B cell (primary cell): ENCODE measurements around the gene PLCE1. TPM values are rescaled to one million over a fixed set of nuclear protein-coding genes. Genes with fewer than 3 reads are reported as not detected.

Experiments
- ATAC-seq: fragments of 200-7000 bp; cut with Tn5 transposase; one replicate; pipeline ENCODE4 v1.10.0; 2021; ENCODE audit warnings: low read depth, mild to moderate bottlenecking, moderate number of reproducible peaks, moderate library complexity
- CTCF ChIA-PET: fragments of 350-600 bp; sonication (Branson Sonifier 250); formaldehyde crosslinking; loops from one replicate; lab custom pipeline; 2021; ENCODE audit warnings: antibody characterized with exemption, inconsistent platforms; lab: Charles Lee
- POLR2A ChIA-PET: fragments of 350-600 bp; sonication (Branson Sonifier 250); formaldehyde crosslinking; loops from one replicate; lab custom pipeline; 2021; ENCODE audit warnings: antibody characterized with exemption; lab: Charles Lee
- DNase-seq: peaks from one replicate; pipeline ENCODE4 v3.0.0; 2013
- H2AFZ ChIP-seq: 2 replicates; pipeline ENCODE4 v1.6.1; 2012; ENCODE audit warnings: mild to moderate bottlenecking, low read depth, low read length; ENCODE audit not compliant: insufficient read depth, poor library complexity, severe bottlenecking
- H3K27ac ChIP-seq, 2 donors: 1 replicate in 1 of 2; 2 replicates in 1 of 2; pipeline ENCODE4 v1.5.1; 2012 to 2013; ENCODE audit warnings: low read length in 2 of 2, mild to moderate bottlenecking in 2 of 2, moderate library complexity in 1 of 2
- H3K27me3 ChIP-seq, 4 experiments: fragments of 200-600 bp in 1 of 4; sonication (generic) in 1 of 4; replicated peaks in 1 of 4; 1 replicate in 2 of 4; 2 replicates in 2 of 4; pipeline versions ENCODE4 v1.6.1 to v1.7.0; 2013 to 2016; ENCODE audit warnings: low read length in 3 of 4, mild to moderate bottlenecking in 2 of 4, mixed read lengths in 1 of 4, moderate library complexity in 1 of 4; ENCODE audit not compliant: insufficient read depth in 4 of 4, control insufficient read depth in 3 of 4; ENCODE audit errors: control extremely low read depth in 1 of 4
- H3K36me3 ChIP-seq, 2 experiments: replicated peaks in 1 of 2; 1 replicate in 1 of 2; 2 replicates in 1 of 2; pipeline versions ENCODE4 v1.6.1 to v1.7.1; 2013; ENCODE audit warnings: low read length in 1 of 2; ENCODE audit not compliant: insufficient read depth in 2 of 2, control insufficient read depth in 1 of 2; ENCODE audit errors: control extremely low read depth in 1 of 2, extremely low read depth in 1 of 2
- H3K4me1 ChIP-seq, 2 donors: fragments of 200-600 bp in 1 of 2; sonication (generic) in 1 of 2; 1 replicate in 1 of 2; 2 replicates in 1 of 2; pipeline versions ENCODE4 v1.5.1 to v1.6.1; 2013 to 2017; ENCODE audit warnings: low read length in 2 of 2; ENCODE audit not compliant: control insufficient read depth in 2 of 2, insufficient read depth in 2 of 2
- H3K4me2 ChIP-seq: replicated peaks from 2 replicates; pipeline ENCODE3; 2012; ENCODE audit warnings: mild to moderate bottlenecking, low read depth, low read length; ENCODE audit not compliant: poor library complexity, severe bottlenecking
- H3K4me3 ChIP-seq, 5 experiments: fragments of 200-600 bp in 1 of 5; sonication (generic) in 1 of 5; 1 replicate in 3 of 5; 2 replicates in 2 of 5; pipeline versions ENCODE4 v1.5.1 to v1.7.0; 2011 to 2016; ENCODE audit warnings: low read length in 4 of 5, mild to moderate bottlenecking in 4 of 5, low read depth in 2 of 5, control low read depth in 1 of 5, moderate library complexity in 1 of 5; ENCODE audit not compliant: insufficient read depth in 1 of 5; ENCODE audit errors: control extremely low read depth in 1 of 5, extremely low read depth in 1 of 5
- H3K79me2 ChIP-seq: fragments of 200-600 bp; sonication (generic); one replicate; pipeline ENCODE4 v1.6.0; 2016; ENCODE audit warnings: low read length; ENCODE audit not compliant: control insufficient read depth, insufficient read depth
- H3K9ac ChIP-seq: fragments of 200-600 bp; sonication (generic); 2 replicates; pipeline ENCODE4 v1.6.1; 2017; ENCODE audit warnings: mild to moderate bottlenecking, low read length, moderate library complexity
- H3K9me3 ChIP-seq, 3 donors: one replicate each; pipeline versions ENCODE4 v1.6.1 to v1.7.1; 2013; ENCODE audit warnings: low read length in 2 of 3; ENCODE audit not compliant: control insufficient read depth in 2 of 3, insufficient read depth in 1 of 3; ENCODE audit errors: control extremely low read depth in 1 of 3
- H4K20me1 ChIP-seq: 2 replicates; pipeline ENCODE4 v1.6.0; 2012; ENCODE audit warnings: mild to moderate bottlenecking, low read length; ENCODE audit not compliant: insufficient read depth, control insufficient read depth, poor library complexity, severe bottlenecking
- H3K27ac Mint-ChIP-seq: one replicate; pipeline ENCODE4 v1.8.0; 2021; ENCODE audit warnings: mixed read lengths
- H3K27me3 Mint-ChIP-seq: one replicate; pipeline ENCODE4 v1.8.0; 2021; ENCODE audit warnings: mixed read lengths
- H3K4me1 Mint-ChIP-seq: one replicate; pipeline ENCODE4 v1.8.0; 2021; ENCODE audit warnings: mixed read lengths
- H3K4me3 Mint-ChIP-seq: one replicate; pipeline ENCODE4 v1.8.0; 2021; ENCODE audit warnings: mixed read lengths
- H3K9me3 Mint-ChIP-seq: one replicate; pipeline ENCODE4 v1.8.0; 2022; ENCODE audit warnings: mixed read lengths; ENCODE audit not compliant: insufficient read depth
- EZH2 ChIP-seq: IDR thresholded peaks from 2 replicates; pipeline ENCODE4 v1.6.1; 2012; ENCODE audit warnings: borderline replicate concordance, low read depth, mild to moderate bottlenecking, moderate library complexity, low read length; ENCODE audit not compliant: insufficient read depth, poor library complexity, severe bottlenecking
- WGBS: methylation state at CpG from one replicate; pipeline ENCODE4 v1.1.5; 2013; ENCODE audit warnings: missing lambda C conversion rate; ENCODE audit not compliant: insufficient coverage; 5-methylcytosine and 5-hydroxymethylcytosine counted together
- intact Hi-C: fragments of 100-400 bp; cut with micrococcal nuclease; formaldehyde crosslinking; loops from one replicate; pipeline ENCODE4 v1.10.0; 2022
- polyA plus RNA-seq: library from polyadenylated mRNA; depleted of rRNA; stranded (reverse); fragments of >200 nt; gene quantifications from 2 replicates; pipeline ENCODE4 v1.2.3, GENCODE V29; 2012
- total RNA-seq, 2 donors: library from RNA; stranded (reverse); fragments of 120-200 nt in 1 of 2; gene quantifications; 1 replicate in 1 of 2; 2 replicates in 1 of 2; pipeline versions ENCODE4 v1.2.3 to v1.2.4, GENCODE V29; 2013 to 2022
- TF ChIP-seq, protein P1 (sequence below): fragments of 200-600 bp; IDR thresholded peaks from one replicate; pipeline ENCODE4 v1.8.0; 2022; ENCODE audit warnings: antibody characterized with exemption, mild to moderate bottlenecking

Gene PLCE1
- total and polyA plus RNA-seq, 2 donors (not counting 1 experiment from before 2014, with no cell fraction given), result not detected

- no peak overlapping the region for H3K4me3 ChIP-seq
- no peak overlapping the region for H3K4me3 Mint-ChIP-seq
- peaks cover 0 to 47% (median 20%) of the 10 kb centered on the region in 4 experiments for H3K27me3 ChIP-seq
- H3K9me3 ChIP-seq, result no peaks in the 10 kb centered on the region
- H3K27ac ChIP-seq, result no peak overlapping the region
- no peak for ATAC-seq
- H3K27ac Mint-ChIP-seq, result no peak overlapping the region
- intact Hi-C loops, result no loop called here
- H2AFZ ChIP-seq, result no peak overlapping the region
- H4K20me1 ChIP-seq, result no peaks in the 10 kb centered on the region
- H3K9ac ChIP-seq, result no peak overlapping the region
- POLR2A ChIA-PET, result no interaction called here
- peaks cover 9% of the 10 kb centered on the region for H3K4me1 Mint-ChIP-seq
- TF ChIP-seq, protein P1, sequence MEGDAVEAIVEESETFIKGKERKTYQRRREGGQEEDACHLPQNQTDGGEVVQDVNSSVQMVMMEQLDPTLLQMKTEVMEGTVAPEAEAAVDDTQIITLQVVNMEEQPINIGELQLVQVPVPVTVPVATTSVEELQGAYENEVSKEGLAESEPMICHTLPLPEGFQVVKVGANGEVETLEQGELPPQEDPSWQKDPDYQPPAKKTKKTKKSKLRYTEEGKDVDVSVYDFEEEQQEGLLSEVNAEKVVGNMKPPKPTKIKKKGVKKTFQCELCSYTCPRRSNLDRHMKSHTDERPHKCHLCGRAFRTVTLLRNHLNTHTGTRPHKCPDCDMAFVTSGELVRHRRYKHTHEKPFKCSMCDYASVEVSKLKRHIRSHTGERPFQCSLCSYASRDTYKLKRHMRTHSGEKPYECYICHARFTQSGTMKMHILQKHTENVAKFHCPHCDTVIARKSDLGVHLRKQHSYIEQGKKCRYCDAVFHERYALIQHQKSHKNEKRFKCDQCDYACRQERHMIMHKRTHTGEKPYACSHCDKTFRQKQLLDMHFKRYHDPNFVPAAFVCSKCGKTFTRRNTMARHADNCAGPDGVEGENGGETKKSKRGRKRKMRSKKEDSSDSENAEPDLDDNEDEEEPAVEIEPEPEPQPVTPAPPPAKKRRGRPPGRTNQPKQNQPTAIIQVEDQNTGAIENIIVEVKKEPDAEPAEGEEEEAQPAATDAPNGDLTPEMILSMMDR, result no peak
- TF ChIP-seq EZH2, result no peak
- H3K36me3 ChIP-seq, result no peaks in the 10 kb centered on the region
- DNase-seq, result no peak
- CTCF ChIA-PET, result no interaction called here
- no peaks in the 10 kb centered on the region for H3K9me3 Mint-ChIP-seq
- H3K4me1 ChIP-seq, result peaks cover 0 to 4% of the 10 kb centered on the region in 2 donors
- H3K79me2 ChIP-seq, result no peaks in the 10 kb centered on the region
- H3K4me2 ChIP-seq, result no peak overlapping the region
- 72% methylated on average over 7 of the region's 8 CpGs for WGBS
- peaks cover 73% of the 10 kb centered on the region for H3K27me3 Mint-ChIP-seq
Measured at GRCh38 chr10:93991596-93992284, 2.0 kb upstream of the PLCE1 start.

DNA sequence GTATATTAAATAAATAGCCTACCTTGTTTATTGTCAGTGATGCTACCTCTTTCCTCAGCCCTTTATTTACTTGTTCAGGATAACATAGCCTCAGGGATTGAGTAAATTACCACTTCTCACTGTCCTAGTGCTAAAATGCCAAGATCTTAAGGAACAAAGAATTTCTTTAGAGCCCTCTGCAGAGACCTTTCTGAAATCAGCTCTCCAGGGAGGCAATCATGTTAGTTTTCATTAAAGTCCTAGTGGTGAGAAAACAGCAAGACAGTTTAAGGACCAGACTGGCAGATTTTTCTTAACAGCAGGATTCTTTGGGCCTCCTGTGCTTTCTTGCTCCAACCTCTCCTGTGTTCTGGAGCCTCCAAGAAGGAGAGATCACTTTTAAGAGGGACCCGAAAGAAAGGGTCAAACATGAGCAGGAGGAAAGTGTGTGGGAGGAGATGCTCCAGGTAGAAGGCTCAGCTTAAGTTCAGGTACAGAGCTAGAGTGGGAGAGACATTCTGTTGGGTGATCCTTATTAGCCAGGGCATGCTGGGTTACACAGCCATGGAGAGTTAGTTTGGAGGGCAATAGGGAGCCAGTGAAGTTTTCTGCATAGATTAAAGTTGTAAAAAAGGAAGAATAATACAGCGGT, 1.2 kb upstream of the PLCE1 start:
- ATAC-seq (no peak), DNase-seq (no peak)
- TF ChIP-seq EZH2, result no peak
- TF ChIP-seq, protein P1, result no peak
- Mint-ChIP-seq H3K9me3 (no peaks in the 10 kb centered on the region), H3K4me1 (peaks cover 9% of the 10 kb centered on the region), H3K4me3 (peak overlapping the region; percentile 60), H3K27ac (no peak overlapping the region), H3K27me3 (peaks cover 67% of the 10 kb centered on the region)
- 75% methylated on average over 2 of the region's 2 CpGs for WGBS
- peaks cover 0 to 46% (median 20%) of the 10 kb centered on the region in 4 experiments for H3K27me3 ChIP-seq
- ChIA-PET POLR2A (no interaction called here), CTCF (no interaction called here)
- no peaks in the 10 kb centered on the region for H3K9me3 ChIP-seq
- intact Hi-C loops, result no loop called here
- no peaks in the 10 kb centered on the region for H3K36me3 ChIP-seq
- H2AFZ ChIP-seq, result no peak overlapping the region
- no peaks in the 10 kb centered on the region for H3K79me2 ChIP-seq
- no peak overlapping the region for H3K4me3 ChIP-seq
- H4K20me1 ChIP-seq, result no peaks in the 10 kb centered on the region
- H3K4me2 ChIP-seq, result no peak overlapping the region
- H3K27ac ChIP-seq, result no peak overlapping the region
- H3K4me1 ChIP-seq, result peaks cover 0 to 4% of the 10 kb centered on the region in 2 donors
- no peak overlapping the region for H3K9ac ChIP-seq
